Kidney tubule cell (primary cell): ENCODE data around the gene ZBED2.
"Not testable (repeated sequence)": the region's sequence is repeated elsewhere in the genome, so short reads cannot be mapped to it uniquely, and the experiment has no call there.

Experiments
- DNase-seq: peaks from one replicate; pipeline ENCODE4 v3.0.0-alpha.2; 2018; ENCODE audit warnings: low spot score

ZBED2 gene, protein sequence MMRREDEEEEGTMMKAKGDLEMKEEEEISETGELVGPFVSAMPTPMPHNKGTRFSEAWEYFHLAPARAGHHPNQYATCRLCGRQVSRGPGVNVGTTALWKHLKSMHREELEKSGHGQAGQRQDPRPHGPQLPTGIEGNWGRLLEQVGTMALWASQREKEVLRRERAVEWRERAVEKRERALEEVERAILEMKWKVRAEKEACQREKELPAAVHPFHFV

DNA sequence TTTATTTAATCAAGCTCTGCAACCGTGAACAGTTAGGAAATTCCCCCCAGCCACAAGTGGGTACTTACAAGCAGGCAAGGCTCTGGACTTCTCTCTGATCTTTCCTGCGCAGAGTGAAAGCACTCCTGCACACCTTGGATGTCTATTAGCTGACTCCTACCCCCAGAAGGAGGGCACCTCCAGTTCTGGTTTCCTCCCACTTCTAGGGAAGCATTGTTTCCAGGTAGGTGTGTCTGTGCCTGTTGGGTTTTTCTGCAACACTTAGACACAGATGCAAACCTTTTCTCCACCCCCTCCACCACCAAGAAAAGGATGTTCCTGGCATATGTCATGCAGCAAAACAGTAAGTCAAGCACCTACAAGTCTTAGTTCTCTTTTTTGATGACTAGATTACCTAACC is at the start of gene ZBED2:
ZBED2 (minus strand) TSS at position 115 of the 400 bp plus-strand sequence. CDS start 1,145 bp downstream, outside the sequence.
- DNase-seq: peak; percentile 72

DNA sequence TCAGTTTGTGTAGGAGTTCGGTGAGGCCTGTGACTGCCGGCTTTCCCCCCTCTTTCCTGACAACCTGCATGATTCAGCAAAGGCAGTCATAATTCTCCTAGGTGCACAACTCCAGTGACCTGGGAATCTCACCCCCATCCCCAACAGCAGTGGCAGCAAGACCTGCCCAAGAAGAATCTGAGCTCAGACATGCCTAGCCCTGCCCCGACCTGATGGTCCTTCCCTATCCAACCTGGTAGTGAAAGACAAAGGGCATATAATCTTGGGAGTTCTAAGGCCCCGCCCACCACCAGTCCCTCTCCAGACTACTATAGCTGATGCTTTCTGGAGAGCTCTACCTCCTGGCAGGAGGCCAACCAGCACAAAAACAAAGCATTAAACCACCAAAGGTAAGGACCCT is 44.2 kb upstream of the ZBED2 start:
- DNase-seq: no peak

GRCh38 chr3:111636366-111636885 is 41.3 kb upstream of the ZBED2 start:
- no peak for DNase-seq

DNA sequence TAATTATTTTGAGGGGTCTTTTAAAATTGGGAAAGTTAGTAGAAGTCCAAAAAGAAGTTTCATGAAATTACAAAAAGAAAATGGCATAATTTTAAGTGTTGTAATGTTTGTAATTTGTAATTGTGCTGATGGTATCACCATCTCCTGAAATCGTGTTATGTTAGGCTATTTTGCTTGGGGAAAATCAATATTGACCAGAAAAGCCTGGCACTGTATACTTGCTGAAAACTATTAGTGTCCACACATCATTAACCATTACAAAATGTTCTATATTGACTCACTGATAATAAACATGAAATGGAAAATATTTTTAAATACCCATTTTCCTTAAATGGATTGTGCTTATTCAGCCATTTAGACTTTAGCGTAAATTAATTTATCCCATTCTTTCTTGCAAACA is 40.3 kb upstream of the ZBED2 start:
- DNase-seq: no peak

DNA sequence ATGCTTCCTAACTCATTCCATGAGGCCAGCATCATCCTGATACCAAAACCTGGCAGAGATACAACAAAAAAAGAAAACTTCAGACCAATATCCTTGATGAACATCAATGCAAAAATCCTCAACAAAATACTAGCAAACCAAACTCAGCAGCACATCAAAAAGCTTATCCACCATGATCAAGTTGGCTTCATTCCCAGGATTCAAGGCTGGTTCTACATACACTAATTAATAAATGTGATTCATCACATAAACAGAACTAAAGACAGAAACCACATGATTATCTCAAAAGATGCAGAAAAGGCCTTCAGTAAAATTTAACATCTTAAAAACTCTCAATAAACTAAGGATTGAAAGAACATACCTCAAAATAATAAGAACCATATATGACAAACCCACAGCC is 35.5 kb upstream of the ZBED2 start:
- DNase-seq: not testable (repeated sequence)

GRCh38 chr3:111629018-111629417 is 33.9 kb upstream of the ZBED2 start:
- not testable (repeated sequence) for DNase-seq

DNA sequence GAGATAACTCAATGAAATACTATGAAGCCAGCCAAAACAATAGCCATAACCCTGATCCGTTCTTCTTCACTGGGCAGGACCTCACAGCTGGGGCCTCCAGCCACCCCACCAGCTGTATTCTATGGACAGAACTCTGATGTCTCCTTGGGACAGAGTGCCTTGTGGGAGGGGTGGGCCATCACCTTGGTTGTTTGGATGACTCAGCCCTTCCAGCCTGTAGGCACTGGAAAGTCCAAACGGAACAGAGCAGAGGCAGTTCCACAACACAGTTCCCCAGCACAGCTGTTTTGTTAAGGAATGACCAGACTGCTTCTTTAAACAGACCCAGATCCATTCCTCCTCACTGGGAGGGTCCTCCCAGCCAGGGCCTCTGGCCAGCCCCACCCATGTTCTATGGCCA is 31.9 kb upstream of the ZBED2 start:
- no peak for DNase-seq

DNA sequence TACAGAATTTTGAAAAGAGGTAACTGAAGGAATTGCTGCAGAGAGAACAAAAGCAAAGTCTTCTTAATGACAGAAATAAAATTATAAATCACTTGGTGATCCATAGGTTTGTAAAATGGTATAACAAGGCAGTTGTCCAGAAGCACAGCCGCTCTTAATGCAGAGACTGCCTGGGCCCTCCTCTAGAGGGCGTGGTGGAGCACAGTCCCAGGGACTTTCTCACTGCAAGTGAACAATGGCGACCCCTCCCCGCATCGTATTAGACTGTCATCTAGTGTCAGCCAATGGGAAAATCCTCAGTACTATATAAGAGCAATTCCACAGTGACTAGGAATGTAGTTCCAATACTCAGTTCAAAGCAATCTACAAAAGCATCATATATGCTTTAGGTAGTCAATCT is 26.4 kb upstream of the ZBED2 start:
- peak; percentile 9 for DNase-seq

DNA sequence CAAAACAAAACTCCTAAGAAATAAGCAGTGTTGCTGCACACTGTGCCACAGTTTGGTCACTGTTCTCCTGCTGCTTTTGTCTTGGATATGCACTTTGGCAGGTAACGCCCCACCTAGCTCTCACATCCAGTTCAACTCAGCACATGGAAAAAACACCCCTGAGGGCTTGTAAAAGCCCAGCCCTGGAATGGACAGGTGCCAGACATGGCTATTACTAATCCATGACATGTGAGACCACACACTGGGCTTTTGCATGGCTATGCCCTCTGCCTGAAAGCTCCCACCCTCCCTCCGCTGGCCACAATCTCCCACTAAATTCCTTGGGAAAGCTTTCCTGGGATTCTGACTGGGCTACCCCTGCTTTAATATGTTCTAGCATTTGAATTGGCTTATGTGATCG is 24.7 kb upstream of the ZBED2 start:
- peak; percentile 52 for DNase-seq

DNA sequence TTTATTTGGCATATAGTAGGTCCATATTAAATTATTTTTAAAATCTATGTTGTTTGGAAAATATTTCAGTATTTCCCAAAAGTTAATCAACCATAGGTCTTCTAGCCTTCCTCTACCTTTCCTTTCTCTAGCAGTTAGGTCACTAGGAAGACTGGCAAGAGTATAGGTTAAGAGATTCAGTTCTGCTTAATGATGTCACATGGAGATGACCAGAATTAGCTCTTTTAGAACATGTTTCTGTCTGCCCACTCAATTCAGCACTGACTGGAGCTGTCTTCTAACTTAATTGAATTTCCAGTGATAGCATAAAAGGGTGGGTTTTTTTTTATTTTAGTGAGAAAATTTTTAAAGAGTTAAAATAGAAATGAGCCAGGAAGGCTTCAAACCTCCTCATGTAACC is 23.8 kb upstream of the ZBED2 start:
- no peak for DNase-seq

DNA sequence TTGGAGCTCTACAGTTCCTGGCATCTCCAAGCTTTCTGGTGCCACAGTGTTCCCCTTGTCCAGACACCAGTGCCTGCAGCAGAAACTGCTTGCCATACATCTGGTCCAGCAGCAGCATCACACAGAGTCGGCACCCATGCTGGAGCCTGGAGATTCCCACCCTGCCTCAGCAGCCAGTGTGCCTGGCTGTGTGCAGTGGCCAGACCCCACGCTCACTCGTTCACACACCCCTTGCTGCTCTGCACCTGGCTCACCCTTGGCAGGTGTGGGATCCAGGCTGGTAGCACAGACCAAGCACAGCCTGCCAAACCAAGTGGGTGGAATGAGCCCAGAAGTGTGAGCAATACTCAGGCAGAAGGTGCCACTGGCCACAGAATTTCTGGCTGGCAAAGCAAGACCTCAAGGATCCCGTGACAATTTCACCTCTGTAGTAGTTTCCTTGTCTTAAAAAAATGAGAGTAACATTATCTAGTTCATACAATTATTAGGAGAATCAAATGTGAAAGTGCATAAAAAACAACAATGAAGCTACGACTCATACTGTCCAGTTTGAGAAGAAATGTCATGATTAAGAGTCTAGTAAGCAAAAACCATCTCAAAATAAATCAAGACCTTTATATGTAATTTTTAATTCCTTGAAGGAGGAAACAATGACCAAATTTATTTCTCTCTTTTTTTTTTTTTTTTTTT is 22.9 kb upstream of the ZBED2 start:
- peak; percentile 28 for DNase-seq

- no peak for DNase-seq
These were observed 22.3 kb upstream of the ZBED2 start for GRCh38 chr3:111617406-111617805.

DNA sequence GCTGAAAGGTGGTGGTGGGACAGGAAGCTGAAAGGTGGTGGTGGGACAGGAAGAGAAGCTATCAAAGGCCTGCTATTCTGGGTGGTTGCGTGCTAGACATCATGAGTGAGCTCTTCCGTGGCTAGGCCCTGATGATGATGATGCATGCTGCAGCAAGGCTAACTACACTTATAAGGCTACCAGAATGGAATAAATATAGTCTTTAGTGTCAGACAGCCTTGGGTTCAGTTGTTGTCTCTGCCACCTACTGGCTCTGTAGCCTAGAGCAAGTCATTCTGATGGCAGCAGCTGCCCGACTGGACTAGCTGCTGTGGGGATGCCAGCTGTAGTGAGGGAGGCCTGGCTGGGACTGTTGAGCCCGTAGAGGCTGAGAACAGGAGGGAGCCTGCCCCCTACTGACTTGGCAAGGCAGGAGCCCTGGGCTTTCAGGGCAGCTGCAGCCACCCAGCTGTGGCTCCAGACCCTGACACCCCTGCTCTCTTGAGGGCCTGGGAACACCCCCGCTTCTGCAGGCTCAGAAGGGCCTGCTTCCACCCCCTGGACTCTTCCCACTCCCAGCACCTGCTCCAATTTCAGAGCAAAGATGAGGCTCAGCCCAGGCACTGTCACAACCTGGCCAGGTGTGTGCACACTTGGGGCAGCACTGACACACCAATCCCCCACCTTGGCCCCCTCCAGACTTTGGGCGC is 21.4 kb upstream of the ZBED2 start:
- peak; percentile 60 for DNase-seq

GRCh38 chr3:111615880-111616279 is 20.7 kb upstream of the ZBED2 start:
- DNase-seq: no peak

DNA sequence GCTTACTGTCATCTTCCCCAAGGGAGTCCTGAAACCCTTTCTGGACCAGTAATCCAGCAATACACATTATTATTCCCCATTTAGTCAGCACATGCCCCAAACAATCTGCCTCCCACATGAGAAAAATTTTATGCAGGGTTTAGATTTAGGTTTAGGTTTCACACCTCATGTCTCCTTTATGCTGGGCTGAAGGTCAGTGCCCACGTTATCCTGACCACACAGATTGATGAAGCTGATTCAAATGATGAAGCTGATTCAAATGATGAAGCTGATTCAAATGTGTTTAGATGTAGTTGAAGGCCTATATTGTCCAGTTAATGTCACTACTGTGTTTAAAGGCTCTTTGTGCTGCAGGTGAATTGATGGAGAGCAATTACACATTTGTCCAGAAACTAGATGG is 18.1 kb upstream of the ZBED2 start:
- DNase-seq: no peak

GRCh38 chr3:111610612-111611054 is 15.5 kb upstream of the ZBED2 start:
- DNase-seq: no peak

GRCh38 chr3:111610189-111610588 is 15.0 kb upstream of the ZBED2 start:
- DNase-seq: no peak

DNA sequence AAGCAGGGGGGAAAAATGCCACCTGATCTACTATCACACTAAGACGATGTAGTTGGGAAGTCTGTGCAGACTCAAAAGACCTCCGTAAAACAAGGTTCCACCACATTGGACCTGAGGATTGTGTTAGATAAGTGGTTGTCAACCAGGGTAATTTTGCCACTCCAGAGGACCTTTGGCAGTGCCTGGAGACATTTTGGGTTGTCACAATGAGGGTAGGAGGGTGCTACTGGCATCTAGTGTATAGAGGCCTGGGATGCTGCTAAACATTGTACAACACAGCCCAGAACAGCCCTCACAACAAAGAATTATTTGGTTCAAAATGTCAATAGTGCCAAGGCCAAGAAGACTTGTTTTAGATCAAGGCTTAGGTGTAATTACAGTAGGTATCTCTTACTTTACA is 14.6 kb upstream of the ZBED2 start:
- DNase-seq: no peak

DNA sequence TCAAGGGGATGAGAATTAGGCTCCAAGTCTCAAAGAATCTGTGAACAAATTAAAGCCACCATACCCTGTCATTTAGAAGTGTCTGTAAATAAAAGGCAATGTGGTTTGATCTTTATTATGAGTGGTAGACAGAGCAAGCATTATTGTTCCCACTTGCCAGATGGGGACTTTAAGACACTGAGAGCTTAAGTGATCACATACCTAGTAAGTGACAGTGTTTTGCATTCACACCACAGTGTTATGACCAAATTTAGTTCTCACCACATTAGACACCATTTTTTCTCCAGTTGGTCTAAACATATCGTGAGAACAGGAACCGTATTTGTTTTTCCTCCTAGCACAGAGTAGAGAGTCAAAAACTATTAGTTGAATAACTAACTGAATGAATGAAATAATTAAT is 13.2 kb upstream of the ZBED2 start:
- no peak for DNase-seq

DNA sequence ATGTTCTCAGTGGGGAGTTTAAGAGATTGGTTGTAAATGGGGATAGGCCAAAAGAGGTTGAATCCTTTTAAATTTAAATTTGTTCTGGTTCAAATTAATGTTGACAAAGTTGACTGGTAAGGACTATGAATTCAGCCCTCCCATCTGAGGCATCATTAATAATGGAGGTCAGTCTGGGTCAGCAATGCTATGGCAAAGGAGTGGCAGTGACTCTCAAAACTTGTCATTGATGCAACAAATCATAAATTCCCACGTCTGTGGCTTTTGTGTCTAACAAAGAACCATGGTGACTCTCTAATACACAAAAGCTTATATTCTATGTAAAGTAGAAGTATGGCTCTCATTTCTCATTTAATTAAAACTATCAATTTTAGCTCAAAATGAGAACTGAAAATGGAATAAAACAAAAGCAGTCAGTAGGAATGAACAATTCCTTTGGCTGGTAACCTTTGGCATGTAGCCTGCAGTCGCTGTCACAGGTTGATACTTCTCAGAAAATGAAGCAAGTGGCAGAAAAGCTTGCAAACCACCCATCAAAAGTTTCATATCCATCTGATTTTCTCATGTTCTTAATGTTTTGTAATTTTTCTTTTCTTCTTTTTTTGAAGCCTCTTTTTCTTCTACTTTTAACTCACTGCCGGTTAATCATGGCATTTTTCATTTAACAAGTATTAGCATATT is 12.2 kb upstream of the ZBED2 start:
- DNase-seq: no peak

DNA sequence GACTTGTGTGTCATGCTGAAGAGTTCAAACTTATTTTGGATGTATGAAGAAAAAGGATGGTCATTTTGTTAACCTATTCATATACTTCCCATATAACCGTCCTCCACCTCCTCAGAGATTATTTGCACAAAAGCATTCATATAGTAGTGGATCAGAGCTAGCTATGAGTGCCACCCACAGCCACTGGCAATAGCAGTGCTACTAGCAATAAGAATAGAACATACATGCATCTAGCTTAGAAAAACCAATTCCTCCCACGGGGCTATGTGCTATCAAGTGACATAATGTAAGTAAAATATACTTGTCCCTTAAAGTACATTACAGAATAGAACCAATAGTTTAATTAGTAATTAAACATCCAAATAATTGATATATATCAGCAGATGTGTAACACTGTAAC is 10.3 kb upstream of the ZBED2 start:
- no peak for DNase-seq

- DNase-seq: peak; percentile 42
These were observed 9.9 kb upstream of the ZBED2 start for GRCh38 chr3:111605018-111605417.
